Measurements from ENCODE around the gene PTCD2.

- TF ChIP-seq ZNF408 (CRISPR knock-in tag; IDR thresholded peaks at IDR 0.05; ENCODE audit: low read depth), result no peak
- no peak for TF ChIP-seq EZH2 (IDR thresholded peaks at IDR 0.05; ENCODE audit: borderline replicate concordance, low read depth, low read length)
- TF ChIP-seq ZNF274 (IDR thresholded peaks at IDR 0.05; ENCODE audit: borderline replicate concordance, low read depth, low read length), result no peak
- no peak for TF ChIP-seq DIDO1 (tag; IDR thresholded peaks at IDR 0.05; ENCODE audit: low read depth)
- TF ChIP-seq NCOA1 (IDR thresholded peaks at IDR 0.05; ENCODE audit: low read depth), result no peak
- TF ChIP-seq MAFG (tag; conservative IDR thresholded peaks at IDR 0.05), result no peak
- TF ChIP-seq MAFK (IDR thresholded peaks at IDR 0.05; ENCODE audit: low read length), result no peak
- TF ChIP-seq, protein P1, sequence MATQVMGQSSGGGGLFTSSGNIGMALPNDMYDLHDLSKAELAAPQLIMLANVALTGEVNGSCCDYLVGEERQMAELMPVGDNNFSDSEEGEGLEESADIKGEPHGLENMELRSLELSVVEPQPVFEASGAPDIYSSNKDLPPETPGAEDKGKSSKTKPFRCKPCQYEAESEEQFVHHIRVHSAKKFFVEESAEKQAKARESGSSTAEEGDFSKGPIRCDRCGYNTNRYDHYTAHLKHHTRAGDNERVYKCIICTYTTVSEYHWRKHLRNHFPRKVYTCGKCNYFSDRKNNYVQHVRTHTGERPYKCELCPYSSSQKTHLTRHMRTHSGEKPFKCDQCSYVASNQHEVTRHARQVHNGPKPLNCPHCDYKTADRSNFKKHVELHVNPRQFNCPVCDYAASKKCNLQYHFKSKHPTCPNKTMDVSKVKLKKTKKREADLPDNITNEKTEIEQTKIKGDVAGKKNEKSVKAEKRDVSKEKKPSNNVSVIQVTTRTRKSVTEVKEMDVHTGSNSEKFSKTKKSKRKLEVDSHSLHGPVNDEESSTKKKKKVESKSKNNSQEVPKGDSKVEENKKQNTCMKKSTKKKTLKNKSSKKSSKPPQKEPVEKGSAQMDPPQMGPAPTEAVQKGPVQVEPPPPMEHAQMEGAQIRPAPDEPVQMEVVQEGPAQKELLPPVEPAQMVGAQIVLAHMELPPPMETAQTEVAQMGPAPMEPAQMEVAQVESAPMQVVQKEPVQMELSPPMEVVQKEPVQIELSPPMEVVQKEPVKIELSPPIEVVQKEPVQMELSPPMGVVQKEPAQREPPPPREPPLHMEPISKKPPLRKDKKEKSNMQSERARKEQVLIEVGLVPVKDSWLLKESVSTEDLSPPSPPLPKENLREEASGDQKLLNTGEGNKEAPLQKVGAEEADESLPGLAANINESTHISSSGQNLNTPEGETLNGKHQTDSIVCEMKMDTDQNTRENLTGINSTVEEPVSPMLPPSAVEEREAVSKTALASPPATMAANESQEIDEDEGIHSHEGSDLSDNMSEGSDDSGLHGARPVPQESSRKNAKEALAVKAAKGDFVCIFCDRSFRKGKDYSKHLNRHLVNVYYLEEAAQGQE (IDR thresholded peaks at IDR 0.05; ENCODE audit: borderline replicate concordance), result no peak
- TF ChIP-seq, protein P1 (CRISPR knock-in tag; IDR thresholded peaks at IDR 0.05; ENCODE audit: low read depth), result no peak
- TF ChIP-seq CTCF (IDR thresholded peaks at IDR 0.05 in 2 of 3, conservative IDR thresholded peaks at IDR 0.05 in 1 of 3; ENCODE audit: insufficient read depth in 2 of 3, low read depth in 1 of 3, low read length in 3 of 3), result no peak
- no peak for TF ChIP-seq RCOR1 (IDR thresholded peaks at IDR 0.05; ENCODE audit: borderline replicate concordance in 1 of 2, low read depth in 2 of 2, low read length in 2 of 2)
- TF ChIP-seq RAD21 (CRISPR knock-in tag; conservative IDR thresholded peaks at IDR 0.05 in 1 of 2, IDR thresholded peaks at IDR 0.05 in 1 of 2), result no peak
These were observed 67.8 kb downstream of the PTCD2 start for GRCh38 chr5:72387985-72388384.
